HEK293T (cell line): ENCODE measurements around the gene PTPRO.

Experiments
- ARNT ChIP-seq: fragments of 450-650 bp; IDR thresholded peaks from 2 replicates; pipeline ENCODE4 v1.6.1; 2017; ENCODE audit warnings: mild to moderate bottlenecking
- BHLHE40 ChIP-seq: fragments of 450-650 bp; IDR thresholded peaks from 2 replicates; pipeline ENCODE4 v1.6.1; 2016; ENCODE audit warnings: mild to moderate bottlenecking, moderate library complexity, borderline replicate concordance
- FOXA1 ChIP-seq: fragments of 450-650 bp; IDR thresholded peaks from 2 replicates; pipeline ENCODE4 v1.6.1; 2016; ENCODE audit warnings: mild to moderate bottlenecking
- ZNF384 ChIP-seq: fragments of 450-650 bp; IDR thresholded peaks from 2 replicates; pipeline ENCODE4 v1.6.1; 2016
- TF ChIP-seq, protein P1 (sequence below): fragments of 450-650 bp; IDR thresholded peaks from 2 replicates; pipeline ENCODE4 v1.6.1; 2016

DNA sequence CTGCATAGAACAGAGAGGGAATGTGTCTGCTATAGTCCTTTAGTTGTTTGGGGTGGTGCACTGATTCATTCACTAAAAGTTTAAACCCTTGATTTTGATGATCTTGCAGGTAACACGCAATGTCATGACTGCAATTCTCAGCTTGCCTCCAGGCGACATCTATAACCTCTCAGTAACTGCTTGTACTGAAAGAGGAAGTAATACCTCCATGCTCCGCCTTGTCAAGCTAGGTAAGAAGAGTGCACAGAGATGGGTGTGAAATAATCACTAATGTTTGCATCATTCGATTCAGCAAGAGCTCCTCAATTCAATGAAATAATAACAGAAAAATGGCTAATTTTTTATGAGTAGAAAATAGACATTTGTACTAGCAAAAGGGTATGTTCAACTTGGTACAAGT, 203.7 kb downstream of the PTPRO start:
- no peak for TF ChIP-seq FOXA1
- TF ChIP-seq, protein P1, sequence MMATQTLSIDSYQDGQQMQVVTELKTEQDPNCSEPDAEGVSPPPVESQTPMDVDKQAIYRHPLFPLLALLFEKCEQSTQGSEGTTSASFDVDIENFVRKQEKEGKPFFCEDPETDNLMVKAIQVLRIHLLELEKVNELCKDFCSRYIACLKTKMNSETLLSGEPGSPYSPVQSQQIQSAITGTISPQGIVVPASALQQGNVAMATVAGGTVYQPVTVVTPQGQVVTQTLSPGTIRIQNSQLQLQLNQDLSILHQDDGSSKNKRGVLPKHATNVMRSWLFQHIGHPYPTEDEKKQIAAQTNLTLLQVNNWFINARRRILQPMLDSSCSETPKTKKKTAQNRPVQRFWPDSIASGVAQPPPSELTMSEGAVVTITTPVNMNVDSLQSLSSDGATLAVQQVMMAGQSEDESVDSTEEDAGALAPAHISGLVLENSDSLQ: no peak
- TF ChIP-seq ARNT: no peak
- TF ChIP-seq ZNF384: no peak
- no peak for TF ChIP-seq BHLHE40
